HCT116 (cell line): ENCODE results near the gene PPTC7. TPM values are rescaled to one million over a fixed set of nuclear protein-coding genes. Genes with fewer than 3 reads are reported as not detected.
"Not testable (repeated sequence)": the region's sequence is repeated elsewhere in the genome, so short reads cannot be mapped to it uniquely, and the experiment has no call there.

Experiments
- ATAC-seq: fragments of 200-7000 bp; cut with Tn5 transposase; 2 replicates; pipeline ENCODE4 v1.9.1; 2020; ENCODE audit warnings: mild to moderate bottlenecking, moderate library complexity
- BruUV-seq: library from RNA; stranded (reverse); fragments of 400-500 nt; replicated peaks from 2 replicates; lab custom pipeline; 2021; lab: Mats Ljungman, UMichigan
- CTCF ChIA-PET: fragments of 300-600 bp; sonication (Branson Sonifier 250); formaldehyde crosslinking; loops from one replicate; lab custom pipeline; 2021; ENCODE audit warnings: antibody characterized with exemption; lab: Charles Lee
- POLR2A ChIA-PET: fragments of 300-600, 350-600 bp; sonication (Branson Sonifier 250); formaldehyde crosslinking; loops from one replicate; lab custom pipeline; 2021; ENCODE audit warnings: antibody characterized with exemption; lab: Charles Lee
- RAD21 ChIA-PET, 2 experiments: fragments of 300-600 bp; sonication (Branson Sonifier 250); formaldehyde crosslinking; loops; one replicate each; lab custom pipeline; 2023; ENCODE audit warnings: low total read pairs in 2 of 2; ENCODE audit not compliant: uncharacterized antibody in 2 of 2, unreplicated experiment in 2 of 2, low non-redundant PET in 1 of 2; lab: Charles Lee
- DNase-seq: peaks from one replicate; pipeline ENCODE4 v3.0.0-alpha.2; 2010; ENCODE audit warnings: low read depth, low spot score
- H2AFZ ChIP-seq: fragments of 200-600 bp; shearing (Covaris generic), sonication (generic); 2 replicates; pipeline ENCODE4 v1.6.1; 2017; ENCODE audit warnings: low read depth, mixed run types, mixed read lengths, antibody characterized with exemption, low read length; ENCODE audit not compliant: poor library complexity, severe bottlenecking
- H3K27ac ChIP-seq: 2 replicates; pipeline ENCODE4 v1.5.1; 2012; ENCODE audit warnings: low read depth, low read length
- H3K27me3 ChIP-seq: fragments of 200-600 bp; sonication (generic); 2 replicates; pipeline ENCODE4 v1.6.1; 2016; ENCODE audit warnings: mixed run types, low read length, mixed read lengths; ENCODE audit not compliant: insufficient read depth
- H3K36me3 ChIP-seq, 2 experiments: fragments of 200-500 bp in 1 of 2; fragments of 200-600 bp in 1 of 2; sonication (Bioruptor generic) in 1 of 2; sonication (generic) in 1 of 2; 2 replicates each; pipeline versions ENCODE4 v1.5.1 to v1.6.1; 2014 to 2016; ENCODE audit warnings: low read length in 2 of 2, inconsistent platforms in 1 of 2, mixed read lengths in 1 of 2, mixed run types in 1 of 2; ENCODE audit not compliant: insufficient read depth in 2 of 2, control insufficient read depth in 1 of 2
- H3K4me1 ChIP-seq, 2 experiments: fragments of 200-600 bp in 1 of 2; sonication (generic) in 1 of 2; 2 replicates each; pipeline versions ENCODE4 v1.5.1 to v1.6.1; 2012 to 2017; ENCODE audit warnings: low read length in 2 of 2, inconsistent platforms in 1 of 2, mild to moderate bottlenecking in 1 of 2, mixed read lengths in 1 of 2, mixed run types in 1 of 2, moderate library complexity in 1 of 2; ENCODE audit not compliant: insufficient read depth in 2 of 2, control insufficient read depth in 1 of 2
- H3K4me2 ChIP-seq: fragments of 200-600 bp; sonication (generic); 2 replicates; pipeline ENCODE4 v1.6.1; 2017; ENCODE audit warnings: mixed run types, low read length, mixed read lengths
- H3K4me3 ChIP-seq, 2 experiments: fragments of 200-600 bp in 1 of 2; sonication (generic) in 1 of 2; replicated peaks in 1 of 2; 2 replicates each; pipeline ENCODE4 v1.5.1; 2011 to 2016; ENCODE audit warnings: low read length in 2 of 2, control low read depth in 1 of 2, low read depth in 1 of 2, mild to moderate bottlenecking in 1 of 2, mixed read lengths in 1 of 2, mixed run types in 1 of 2
- H3K79me2 ChIP-seq: fragments of 200-600 bp; sonication (generic); 2 replicates; pipeline ENCODE4 v1.6.1; 2017; ENCODE audit warnings: mild to moderate bottlenecking, mixed run types, low read length, moderate library complexity, mixed read lengths; ENCODE audit not compliant: insufficient read depth
- H3K9ac ChIP-seq: fragments of 200-600 bp; sonication (generic); 2 replicates; pipeline ENCODE4 v1.6.1; 2016; ENCODE audit warnings: low read length, mixed read lengths
- H3K9me2 ChIP-seq: fragments of 200-600 bp; sonication (generic), shearing (Covaris generic); 2 replicates; pipeline ENCODE4 v1.6.1; 2017; ENCODE audit warnings: mixed run types, mild to moderate bottlenecking, moderate library complexity; ENCODE audit not compliant: insufficient read depth
- H3K9me3 ChIP-seq, 2 experiments: fragments of 200-500 bp in 1 of 2; fragments of 200-600 bp in 1 of 2; sonication (Bioruptor generic) in 1 of 2; sonication (generic) in 1 of 2; 2 replicates each; pipeline ENCODE4 v1.6.1; 2014 to 2017; ENCODE audit warnings: low read length in 2 of 2, mixed read lengths in 2 of 2, inconsistent platforms in 1 of 2, low read depth in 1 of 2, mild to moderate bottlenecking in 1 of 2, mixed run types in 1 of 2, moderate library complexity in 1 of 2; ENCODE audit not compliant: control insufficient read depth in 1 of 2, insufficient read depth in 1 of 2
- H4K20me1 ChIP-seq: fragments of 200-600 bp; sonication (generic), shearing (Covaris generic); 2 replicates; pipeline ENCODE4 v1.6.1; 2017; ENCODE audit warnings: mixed run types, mild to moderate bottlenecking, moderate library complexity; ENCODE audit not compliant: insufficient read depth
- CBX3 ChIP-seq: IDR thresholded peaks from 2 replicates; pipeline ENCODE4 v1.6.1; 2012; ENCODE audit warnings: low read depth
- CEBPB ChIP-seq: IDR thresholded peaks from 2 replicates; pipeline ENCODE4 v1.6.1; 2012; ENCODE audit warnings: low read depth
- ELF1 ChIP-seq: IDR thresholded peaks from 2 replicates; pipeline ENCODE4 v1.6.1; 2012; ENCODE audit warnings: low read depth, borderline replicate concordance
- EZH2 ChIP-seq: fragments of 200-600 bp; sonication (generic); IDR thresholded peaks from 2 replicates; pipeline ENCODE4 v1.6.1; 2017; ENCODE audit warnings: antibody characterized with exemption, mixed run types
- EZH2phosphoT487 ChIP-seq: fragments of 200-600 bp; IDR thresholded peaks from 2 replicates; pipeline ENCODE4 v1.6.1; 2018; ENCODE audit warnings: antibody characterized with exemption, borderline replicate concordance
- FOSL1 ChIP-seq: IDR thresholded peaks from 2 replicates; pipeline ENCODE4 v1.6.1; 2012; ENCODE audit warnings: low read depth
- POLR2A ChIP-seq: IDR thresholded peaks from 2 replicates; pipeline ENCODE4 v1.7.0; 2011; ENCODE audit warnings: borderline replicate concordance; ENCODE audit not compliant: insufficient read depth, insufficient read length; ENCODE audit errors: extremely low read depth
- POLR2AphosphoS5 ChIP-seq: IDR thresholded peaks from 2 replicates; pipeline ENCODE4 v1.6.1; 2011; ENCODE audit warnings: mild to moderate bottlenecking, low read depth, low read length, moderate library complexity
- RAD21 ChIP-seq: IDR thresholded peaks from 2 replicates; pipeline ENCODE4 v1.6.1; 2012; ENCODE audit warnings: low read depth, mild to moderate bottlenecking
- ZFX ChIP-seq: fragments of 450-650 bp; IDR thresholded peaks from 2 replicates; pipeline ENCODE4 v1.6.1; 2017
- ZNF274 ChIP-seq: fragments of 200-500 bp; sonication (Bioruptor generic); IDR thresholded peaks from 2 replicates; pipeline ENCODE4 v1.6.1; 2014; ENCODE audit warnings: mild to moderate bottlenecking, low read depth, low read length, inconsistent platforms
- intact Hi-C: fragments of 100-400 bp; cut with micrococcal nuclease; formaldehyde crosslinking; loops from 2 replicates; pipeline ENCODE4 v1.10.0; 2022
- total RNA-seq: library from RNA; stranded (reverse); gene quantifications from one replicate; pipeline ENCODE4 v1.2.1, GENCODE V29; 2021; ENCODE audit not compliant: unreplicated experiment

PPTC7 gene
- total RNA-seq, 1 experiment from 2014 or later = 25.2 TPM

- intact Hi-C loops = no loop called here
- H3K79me2 ChIP-seq = no peaks in the 10 kb centered on the region
- CTCF ChIA-PET = no interaction called here
Observed at GRCh38 chr12:110597885-110598284, 14.8 kb upstream of the PPTC7 start.

GRCh38 chr12:110592919-110593318 lies 9.8 kb upstream of the PPTC7 start:
- H3K36me3 ChIP-seq, H3K4me3 ChIP-seq, H3K27ac ChIP-seq, H2AFZ ChIP-seq, DNase-seq, H3K79me2 ChIP-seq, intact Hi-C loops, H3K4me2 ChIP-seq, H3K4me1 ChIP-seq, POLR2A ChIA-PET, ATAC-seq, RAD21 ChIA-PET, H3K9me3 ChIP-seq, H3K27me3 ChIP-seq, H3K9me2 ChIP-seq, H3K9ac ChIP-seq, H4K20me1 ChIP-seq, BruUV-seq: not testable (repeated sequence)
- CTCF ChIA-PET = interaction anchor here (1.3 kb wide), 1 partner anchor 124 kb away, joined by 5 read pairs; the partner anchor contains the start of gene FAM216A

More at GRCh38 chr12:110597885-110598284, 14.8 kb upstream of the PPTC7 start:
- ATAC-seq (no peak), DNase-seq (no peak)
- BruUV-seq = no TSS peak
- no peak overlapping the region for H2AFZ ChIP-seq
- H3K4me3 ChIP-seq = no peak overlapping the region
- no peak overlapping the region for H3K9ac ChIP-seq
- no peaks in the 10 kb centered on the region for H3K9me3 ChIP-seq
- ChIA-PET RAD21 (interaction anchor here in 1 of 2 experiments (1.1 kb wide), 1 partner anchor 149 kb away, joined by 3 read pairs; no protein-coding TSS in a partner anchor), POLR2A (interaction anchor here (1.3 kb wide), 1 partner anchor 129 kb away, joined by 4 read pairs; the partner anchor contains the start of genes FAM216A and GPN3)
- H3K36me3 ChIP-seq = no peaks in the 10 kb centered on the region
- H3K4me2 ChIP-seq = no peak overlapping the region
- no peak overlapping the region for H3K27ac ChIP-seq
- H3K9me2 ChIP-seq = no peaks in the 10 kb centered on the region
- H4K20me1 ChIP-seq = no peaks in the 10 kb centered on the region
- H3K4me1 ChIP-seq = peaks cover 0 to 3% of the 10 kb centered on the region in 2 experiments; a peak in 1 of 4 replicates
- TF ChIP-seq CBX3 = no peak
- no peaks in the 10 kb centered on the region for H3K27me3 ChIP-seq

GRCh38 chr12:110592078-110592477 lies 9.0 kb upstream of the PPTC7 start:
- DNase-seq = no peak
- H3K36me3 ChIP-seq = no peaks in the 10 kb centered on the region
- POLR2A ChIA-PET = no interaction called here
- no peak for TF ChIP-seq EZH2phosphoT487
- no peak for TF ChIP-seq CBX3
- no peak for TF ChIP-seq RAD21
- no peak for TF ChIP-seq FOSL1
- no peak for TF ChIP-seq ELF1
- no peak for TF ChIP-seq POLR2A
- no peak for TF ChIP-seq ZNF274
- TF ChIP-seq CEBPB = no peak
- no peak for TF ChIP-seq POLR2AphosphoS5
- TF ChIP-seq ZFX = no peak
- TF ChIP-seq EZH2 = no peak
- TF ChIP-seq, all 23 proteins: peak for 0
- ChIA-PET RAD21 (no interaction called here), CTCF (interaction anchor here (1.3 kb wide), 1 partner anchor 123 kb away, joined by 3 read pairs; the partner anchor contains the start of gene FAM216A)
- Histone ChIP-seq H3K4me1 (no peaks in the 10 kb centered on the region), H3K9ac (no peak overlapping the region), H3K27ac (no peak overlapping the region), H3K4me3 (no peak overlapping the region), H3K4me2 (no peak overlapping the region), H3K9me3 (no peaks in the 10 kb centered on the region), H3K27me3 (no peaks in the 10 kb centered on the region), H4K20me1 (no peaks in the 10 kb centered on the region), H3K9me2 (no peaks in the 10 kb centered on the region), H2AFZ (no peak overlapping the region), H3K79me2 (no peaks in the 10 kb centered on the region)
- no TSS peak for BruUV-seq
- ATAC-seq = no peak
- intact Hi-C loops = no loop called here
